ENCODE results near the gene SLC39A6.
"Not testable (repeated sequence)": the region's sequence is repeated elsewhere in the genome, so short reads cannot be mapped to it uniquely, and the experiment has no call there.

SLC39A6 gene

GRCh38 chr18:36089001-36089400 lies 40.1 kb downstream of the SLC39A6 start:
- H3K4me3 ChIP-seq (replicated peaks; ENCODE audit: low read depth, low read length): no peak overlapping the region
- no peak for TF ChIP-seq CTCF (IDR thresholded peaks at IDR 0.05; ENCODE audit: low read depth, low read length, missing control alignments)
- DNase-seq (ENCODE audit: extremely low read depth, low read depth): no peak

GRCh38 chr18:36088256-36088655 lies 40.9 kb downstream of the SLC39A6 start:
- no peak for TF ChIP-seq CTCF (IDR thresholded peaks at IDR 0.05; ENCODE audit: low read depth, low read length, missing control alignments)
- H3K4me3 ChIP-seq (replicated peaks; ENCODE audit: low read depth, low read length): no peak overlapping the region
- DNase-seq (ENCODE audit: extremely low read depth, low read depth): no peak

GRCh38 chr18:36086186-36086585 lies 43.0 kb downstream of the SLC39A6 start:
- no peak overlapping the region for H3K4me3 ChIP-seq (replicated peaks; ENCODE audit: low read depth, low read length)
- no peak for DNase-seq (ENCODE audit: extremely low read depth, low read depth)
- TF ChIP-seq CTCF (IDR thresholded peaks at IDR 0.05; ENCODE audit: low read depth, low read length, missing control alignments): no peak

GRCh38 chr18:36085195-36085594 lies 43.9 kb downstream of the SLC39A6 start:
- DNase-seq (ENCODE audit: extremely low read depth, low read depth): no peak
- H3K4me3 ChIP-seq (replicated peaks; ENCODE audit: low read depth, low read length): no peak overlapping the region
- no peak for TF ChIP-seq CTCF (IDR thresholded peaks at IDR 0.05; ENCODE audit: low read depth, low read length, missing control alignments)

- TF ChIP-seq CTCF (IDR thresholded peaks at IDR 0.05; ENCODE audit: low read depth, low read length, missing control alignments): no peak
- no peak overlapping the region for H3K4me3 ChIP-seq (replicated peaks; ENCODE audit: low read depth, low read length)
- no peak for DNase-seq (ENCODE audit: extremely low read depth, low read depth)
These were observed 45.4 kb downstream of the SLC39A6 start for GRCh38 chr18:36083729-36084128.

- not testable (repeated sequence) for H3K4me3 ChIP-seq (replicated peaks; ENCODE audit: low read depth, low read length); DNase-seq (ENCODE audit: extremely low read depth, low read depth)
These were observed 48.0 kb downstream of the SLC39A6 start for GRCh38 chr18:36081118-36081517.

GRCh38 chr18:36078751-36079529 lies 50.2 kb downstream of the SLC39A6 start:
- no peak overlapping the region for H3K4me3 ChIP-seq (replicated peaks; ENCODE audit: low read depth, low read length)
- TF ChIP-seq CTCF (IDR thresholded peaks at IDR 0.05; ENCODE audit: low read depth, low read length, missing control alignments): no peak
- no peak for DNase-seq (ENCODE audit: extremely low read depth, low read depth)

- not testable (repeated sequence) for DNase-seq (ENCODE audit: extremely low read depth, low read depth); H3K4me3 ChIP-seq (replicated peaks; ENCODE audit: low read depth, low read length)
These were observed 51.4 kb downstream of the SLC39A6 start for GRCh38 chr18:36077764-36078163.

Data from HFF-Myc (cell line).